ENCODE measurements around the gene POLE3.

GRCh38 chr9:113388833-113389232, 21.6 kb downstream of the POLE3 start:
- no peak for TF ChIP-seq CTCF (IDR thresholded peaks at IDR 0.05)
- TF ChIP-seq POLR2A (IDR thresholded peaks at IDR 0.05): no peak
